WTC11 (cell line): ENCODE results near the gene STRN. TPM values are rescaled to one million over a fixed set of nuclear protein-coding genes. Genes with fewer than 3 reads are reported as not detected.

Experiments
- ATAC-seq: fragments of 200-7000 bp; cut with Tn5 transposase; 2 replicates; pipeline ENCODE4 v1.10.0; 2021; ENCODE audit warnings: mild to moderate bottlenecking, moderate library complexity
- CTCF ChIA-PET: fragments of 300-600 bp; sonication (Branson Sonifier 250); formaldehyde crosslinking; loops from one replicate; lab custom pipeline; 2021; ENCODE audit warnings: antibody characterized with exemption; lab: Charles Lee
- POLR2A ChIA-PET: fragments of 350-600 bp; sonication (Branson Sonifier 250); formaldehyde crosslinking; loops from one replicate; lab custom pipeline; 2021; ENCODE audit warnings: antibody characterized with exemption; lab: Charles Lee
- DNase-seq: peaks from one replicate; pipeline ENCODE4 v3.0.0; 2021; ENCODE audit warnings: low spot score
- H3K27ac Mint-ChIP-seq: 2 replicates; pipeline ENCODE4 v1.8.0; 2021; ENCODE audit warnings: mixed read lengths
- H3K27me3 Mint-ChIP-seq: 2 replicates; pipeline ENCODE4 v1.8.0; 2021; ENCODE audit warnings: low read depth, mild to moderate bottlenecking, moderate library complexity, mixed read lengths
- H3K36me3 Mint-ChIP-seq: 2 replicates; pipeline ENCODE4 v1.8.0; 2021; ENCODE audit warnings: mixed read lengths
- H3K4me1 Mint-ChIP-seq: 2 replicates; pipeline ENCODE4 v1.8.0; 2022; ENCODE audit warnings: mixed read lengths
- H3K4me3 Mint-ChIP-seq: 2 replicates; pipeline ENCODE4 v1.8.0; 2021; ENCODE audit warnings: mild to moderate bottlenecking, moderate library complexity, mixed read lengths
- H3K9me3 Mint-ChIP-seq: 2 replicates; pipeline ENCODE4 v1.8.0; 2021; ENCODE audit warnings: mixed read lengths
- EMX1 ChIP-seq: fragments of 250-450 bp; sonication (Bioruptor Pico); IDR thresholded peaks from 2 replicates; pipeline ENCODE4 v1.8.0; 2021; ENCODE audit warnings: mild to moderate bottlenecking
- JAZF1 ChIP-seq: fragments of 250-450 bp; sonication (Bioruptor Pico); IDR thresholded peaks from 2 replicates; pipeline ENCODE4 v1.9.0; 2021; ENCODE audit warnings: moderate library complexity, mild to moderate bottlenecking, inconsistent platforms
- KAT7 ChIP-seq: sonication (generic); formaldehyde crosslinking; IDR thresholded peaks from 2 replicates; pipeline ENCODE4 v1.8.1; 2023; ENCODE audit warnings: missing genetic modification reagents, mild to moderate bottlenecking, borderline replicate concordance
- MYBL2 ChIP-seq: sonication (generic); formaldehyde crosslinking; IDR thresholded peaks from 2 replicates; pipeline ENCODE4 v1.8.1; 2023; ENCODE audit warnings: mild to moderate bottlenecking, moderate library complexity, missing genetic modification reagents
- RORB ChIP-seq: fragments of 250-450 bp; sonication (Bioruptor Pico); IDR thresholded peaks from 2 replicates; pipeline ENCODE4 v1.9.0; 2021; ENCODE audit warnings: mild to moderate bottlenecking
- total RNA-seq: library from RNA; stranded (reverse); gene quantifications from 3 replicates; pipeline ENCODE4 v1.2.3, GENCODE V29; 2021
- TF ChIP-seq, protein P1 (sequence below): sonication (generic); formaldehyde crosslinking; IDR thresholded peaks from 2 replicates; pipeline ENCODE4 v1.8.0; 2023; ENCODE audit warnings: missing genetic modification reagents, mild to moderate bottlenecking, borderline replicate concordance
- TF ChIP-seq, protein P2 (sequence below): sonication (generic); formaldehyde crosslinking; conservative IDR thresholded peaks from 2 replicates; pipeline ENCODE4 v1.8.1; 2022; ENCODE audit warnings: mild to moderate bottlenecking, missing genetic modification reagents
- TF ChIP-seq, protein P3 (sequence below): sonication (generic); formaldehyde crosslinking; IDR thresholded peaks from 2 replicates; pipeline ENCODE4 v1.8.0; 2023; ENCODE audit warnings: missing genetic modification reagents
- TF ChIP-seq, protein P4 (sequence below): fragments of 250-450 bp; sonication (Bioruptor Pico); IDR thresholded peaks from 2 replicates; pipeline ENCODE4 v1.8.0; 2021; ENCODE audit warnings: mild to moderate bottlenecking
- TF ChIP-seq, protein P5 (sequence below): sonication (generic); formaldehyde crosslinking; IDR thresholded peaks from 2 replicates; pipeline ENCODE4 v1.8.1; 2022; ENCODE audit warnings: missing genetic modification reagents, borderline replicate concordance
- TF ChIP-seq, protein P6 (sequence below): fragments of 250-450 bp; sonication (Bioruptor Pico); IDR thresholded peaks from 2 replicates; pipeline ENCODE4 v1.9.0; 2021; ENCODE audit warnings: moderate library complexity, mild to moderate bottlenecking, inconsistent platforms, borderline replicate concordance
- TF ChIP-seq, protein P7 (sequence below): sonication (generic); formaldehyde crosslinking; IDR thresholded peaks from 2 replicates; pipeline ENCODE4 v1.8.0; 2023; ENCODE audit warnings: mild to moderate bottlenecking, missing genetic modification reagents

The STRN gene
- total RNA-seq, 1 experiment from 2014 or later: 34.7 TPM

DNA sequence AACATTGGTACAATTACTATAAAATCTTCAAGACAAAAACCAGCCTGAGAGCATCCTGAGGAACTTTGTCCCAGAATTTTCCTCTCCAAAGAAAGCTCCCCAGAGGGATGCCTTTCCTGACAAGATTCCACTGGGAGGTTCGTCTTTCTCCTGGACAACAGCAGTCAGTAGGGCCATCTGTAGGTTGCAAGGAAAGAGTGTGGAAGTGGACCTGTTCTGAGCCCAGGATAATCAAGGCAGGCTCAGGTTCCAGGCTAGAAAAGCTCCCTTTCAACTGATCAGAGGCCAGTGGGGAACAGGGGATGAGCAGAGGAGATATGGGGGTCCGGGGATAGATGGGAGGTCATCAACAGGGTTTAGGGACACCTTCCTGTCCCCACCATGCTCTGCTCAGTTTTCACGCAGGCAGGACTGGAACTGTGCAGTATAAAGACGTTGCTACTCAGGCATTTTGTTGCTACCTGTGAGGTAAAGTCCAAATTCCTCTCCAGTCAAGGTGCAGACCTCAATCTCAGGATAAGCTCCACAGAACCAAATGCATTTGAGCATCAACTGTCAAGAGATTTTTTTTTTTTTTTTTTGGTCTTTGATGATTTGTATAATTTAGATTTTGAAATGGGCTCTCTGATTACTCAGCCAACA is 126.2 kb downstream of the STRN start:
- CTCF ChIA-PET: interaction anchor here (0.7 to 2.3 kb wide), 4 partner anchors 19 to 70 kb away, joined by 3 to 11 read pairs (median 4); no protein-coding TSS in a partner anchor
- TF ChIP-seq KAT7 (CRISPR knock-in tag): no peak
- TF ChIP-seq JAZF1 (CRISPR knock-in tag): no peak
- TF ChIP-seq EMX1 (CRISPR knock-in tag): no peak
- TF ChIP-seq, protein P1, sequence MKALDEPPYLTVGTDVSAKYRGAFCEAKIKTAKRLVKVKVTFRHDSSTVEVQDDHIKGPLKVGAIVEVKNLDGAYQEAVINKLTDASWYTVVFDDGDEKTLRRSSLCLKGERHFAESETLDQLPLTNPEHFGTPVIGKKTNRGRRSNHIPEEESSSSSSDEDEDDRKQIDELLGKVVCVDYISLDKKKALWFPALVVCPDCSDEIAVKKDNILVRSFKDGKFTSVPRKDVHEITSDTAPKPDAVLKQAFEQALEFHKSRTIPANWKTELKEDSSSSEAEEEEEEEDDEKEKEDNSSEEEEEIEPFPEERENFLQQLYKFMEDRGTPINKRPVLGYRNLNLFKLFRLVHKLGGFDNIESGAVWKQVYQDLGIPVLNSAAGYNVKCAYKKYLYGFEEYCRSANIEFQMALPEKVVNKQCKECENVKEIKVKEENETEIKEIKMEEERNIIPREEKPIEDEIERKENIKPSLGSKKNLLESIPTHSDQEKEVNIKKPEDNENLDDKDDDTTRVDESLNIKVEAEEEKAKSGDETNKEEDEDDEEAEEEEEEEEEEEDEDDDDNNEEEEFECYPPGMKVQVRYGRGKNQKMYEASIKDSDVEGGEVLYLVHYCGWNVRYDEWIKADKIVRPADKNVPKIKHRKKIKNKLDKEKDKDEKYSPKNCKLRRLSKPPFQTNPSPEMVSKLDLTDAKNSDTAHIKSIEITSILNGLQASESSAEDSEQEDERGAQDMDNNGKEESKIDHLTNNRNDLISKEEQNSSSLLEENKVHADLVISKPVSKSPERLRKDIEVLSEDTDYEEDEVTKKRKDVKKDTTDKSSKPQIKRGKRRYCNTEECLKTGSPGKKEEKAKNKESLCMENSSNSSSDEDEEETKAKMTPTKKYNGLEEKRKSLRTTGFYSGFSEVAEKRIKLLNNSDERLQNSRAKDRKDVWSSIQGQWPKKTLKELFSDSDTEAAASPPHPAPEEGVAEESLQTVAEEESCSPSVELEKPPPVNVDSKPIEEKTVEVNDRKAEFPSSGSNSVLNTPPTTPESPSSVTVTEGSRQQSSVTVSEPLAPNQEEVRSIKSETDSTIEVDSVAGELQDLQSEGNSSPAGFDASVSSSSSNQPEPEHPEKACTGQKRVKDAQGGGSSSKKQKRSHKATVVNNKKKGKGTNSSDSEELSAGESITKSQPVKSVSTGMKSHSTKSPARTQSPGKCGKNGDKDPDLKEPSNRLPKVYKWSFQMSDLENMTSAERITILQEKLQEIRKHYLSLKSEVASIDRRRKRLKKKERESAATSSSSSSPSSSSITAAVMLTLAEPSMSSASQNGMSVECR: no peak
- Mint-ChIP-seq H3K4me3 (no peak overlapping the region), H3K27me3 (no peaks in the 10 kb centered on the region), H3K4me1 (peaks cover 44% of the 10 kb centered on the region), H3K27ac (peak overlapping the region; percentile 66), H3K9me3 (peaks cover 4% of the 10 kb centered on the region), H3K36me3 (no peaks in the 10 kb centered on the region)
- POLR2A ChIA-PET: no interaction called here
- ATAC-seq (peak; percentile 69), DNase-seq (no peak)

DNA sequence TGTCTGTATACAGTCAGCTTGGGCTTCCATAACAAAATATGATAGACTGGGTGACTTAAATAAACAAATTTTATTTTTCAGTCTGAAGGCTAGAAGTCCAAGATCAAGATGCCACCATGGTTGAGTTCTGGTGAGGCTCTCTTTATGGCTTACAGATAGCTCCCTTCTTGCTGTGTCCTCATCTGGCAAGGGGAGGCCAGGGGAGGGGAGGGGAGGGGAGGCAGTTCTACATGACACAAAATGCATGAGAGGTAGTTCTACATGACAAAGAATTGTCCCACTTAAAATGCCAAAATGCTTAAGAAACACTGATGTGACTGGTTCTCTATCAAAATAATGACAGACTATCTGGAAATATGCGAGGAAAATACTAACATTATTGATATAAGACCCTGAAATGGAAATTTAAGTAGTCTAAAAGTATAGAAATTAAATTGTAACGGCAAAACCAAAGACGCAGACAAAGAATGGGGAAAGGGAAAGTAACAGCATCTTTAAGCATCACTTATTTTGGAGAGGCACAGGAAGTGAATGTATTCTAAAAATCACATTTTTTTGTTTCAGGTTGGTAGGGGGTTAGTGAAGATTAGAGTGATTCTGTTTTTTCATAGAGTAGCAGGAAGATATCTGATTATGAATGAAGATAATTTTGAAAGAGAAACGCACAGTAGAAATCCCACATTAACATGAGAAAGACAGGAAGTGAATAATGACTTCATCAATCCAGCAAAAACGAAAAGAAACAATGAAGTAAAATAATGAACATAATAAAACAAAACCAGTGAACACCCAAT is 131.4 kb downstream of the STRN start:
- ATAC-seq (peak; percentile 83), DNase-seq (no peak)
- Mint-ChIP-seq H3K36me3 (peaks cover 18% of the 10 kb centered on the region), H3K27me3 (no peaks in the 10 kb centered on the region), H3K4me3 (0 out of 2 replicates have a peak overlapping the region, but pooled peaks have one; percentile 0), H3K9me3 (peaks cover 22% of the 10 kb centered on the region), H3K27ac (peak overlapping the region; percentile 96), H3K4me1 (peaks cover 37% of the 10 kb centered on the region)
- ChIA-PET POLR2A (no interaction called here), CTCF (interaction anchor here (0.6 to 2.2 kb wide), 4 partner anchors 13 to 229 kb away, joined by 3 to 10 read pairs (median 4); no protein-coding TSS in a partner anchor)
- TF ChIP-seq, protein P2, sequence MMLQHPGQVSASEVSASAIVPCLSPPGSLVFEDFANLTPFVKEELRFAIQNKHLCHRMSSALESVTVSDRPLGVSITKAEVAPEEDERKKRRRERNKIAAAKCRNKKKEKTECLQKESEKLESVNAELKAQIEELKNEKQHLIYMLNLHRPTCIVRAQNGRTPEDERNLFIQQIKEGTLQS (CRISPR knock-in tag): no peak
- TF ChIP-seq, protein P3, sequence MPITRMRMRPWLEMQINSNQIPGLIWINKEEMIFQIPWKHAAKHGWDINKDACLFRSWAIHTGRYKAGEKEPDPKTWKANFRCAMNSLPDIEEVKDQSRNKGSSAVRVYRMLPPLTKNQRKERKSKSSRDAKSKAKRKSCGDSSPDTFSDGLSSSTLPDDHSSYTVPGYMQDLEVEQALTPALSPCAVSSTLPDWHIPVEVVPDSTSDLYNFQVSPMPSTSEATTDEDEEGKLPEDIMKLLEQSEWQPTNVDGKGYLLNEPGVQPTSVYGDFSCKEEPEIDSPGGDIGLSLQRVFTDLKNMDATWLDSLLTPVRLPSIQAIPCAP: no peak

DNA sequence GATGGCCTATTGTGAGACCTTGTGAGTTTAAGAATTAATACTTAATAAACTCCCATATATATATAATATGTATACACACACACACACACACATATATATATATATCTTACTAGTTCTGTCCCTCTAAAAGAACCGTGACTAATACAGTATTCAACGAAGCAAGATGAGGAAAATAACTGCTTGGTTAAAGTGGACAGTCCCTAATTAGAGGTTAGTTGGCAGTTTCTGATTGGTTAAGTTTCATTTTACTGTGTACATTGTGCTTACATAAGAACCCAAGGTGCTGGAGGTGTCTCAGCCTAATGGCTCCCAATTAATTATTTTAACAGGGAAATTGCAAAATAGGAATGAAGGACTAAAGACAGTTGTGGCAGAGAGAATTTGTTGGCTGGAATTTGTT is 132.1 kb downstream of the STRN start:
- no peaks in the 10 kb centered on the region for H3K27me3 Mint-ChIP-seq
- H3K4me3 Mint-ChIP-seq: no peak overlapping the region
- peak overlapping the region; percentile 39; the same call in 1 of the 2 replicates for H3K27ac Mint-ChIP-seq
- CTCF ChIA-PET: interaction anchor here (0.6 to 2.2 kb wide), 3 partner anchors 12 to 228 kb away, joined by 3 to 10 read pairs (median 6); no protein-coding TSS in a partner anchor
- peaks cover 22% of the 10 kb centered on the region for H3K9me3 Mint-ChIP-seq
- peaks cover 18% of the 10 kb centered on the region for H3K36me3 Mint-ChIP-seq
- H3K4me1 Mint-ChIP-seq: peaks cover 34% of the 10 kb centered on the region
- POLR2A ChIA-PET: no interaction called here
- no peak for DNase-seq
- ATAC-seq: no peak
- TF ChIP-seq MYBL2 (no peak), RORB (no peak)
- TF ChIP-seq, protein P4, sequence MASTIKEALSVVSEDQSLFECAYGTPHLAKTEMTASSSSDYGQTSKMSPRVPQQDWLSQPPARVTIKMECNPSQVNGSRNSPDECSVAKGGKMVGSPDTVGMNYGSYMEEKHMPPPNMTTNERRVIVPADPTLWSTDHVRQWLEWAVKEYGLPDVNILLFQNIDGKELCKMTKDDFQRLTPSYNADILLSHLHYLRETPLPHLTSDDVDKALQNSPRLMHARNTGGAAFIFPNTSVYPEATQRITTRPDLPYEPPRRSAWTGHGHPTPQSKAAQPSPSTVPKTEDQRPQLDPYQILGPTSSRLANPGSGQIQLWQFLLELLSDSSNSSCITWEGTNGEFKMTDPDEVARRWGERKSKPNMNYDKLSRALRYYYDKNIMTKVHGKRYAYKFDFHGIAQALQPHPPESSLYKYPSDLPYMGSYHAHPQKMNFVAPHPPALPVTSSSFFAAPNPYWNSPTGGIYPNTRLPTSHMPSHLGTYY (CRISPR knock-in tag): no peak
- TF ChIP-seq, protein P5, sequence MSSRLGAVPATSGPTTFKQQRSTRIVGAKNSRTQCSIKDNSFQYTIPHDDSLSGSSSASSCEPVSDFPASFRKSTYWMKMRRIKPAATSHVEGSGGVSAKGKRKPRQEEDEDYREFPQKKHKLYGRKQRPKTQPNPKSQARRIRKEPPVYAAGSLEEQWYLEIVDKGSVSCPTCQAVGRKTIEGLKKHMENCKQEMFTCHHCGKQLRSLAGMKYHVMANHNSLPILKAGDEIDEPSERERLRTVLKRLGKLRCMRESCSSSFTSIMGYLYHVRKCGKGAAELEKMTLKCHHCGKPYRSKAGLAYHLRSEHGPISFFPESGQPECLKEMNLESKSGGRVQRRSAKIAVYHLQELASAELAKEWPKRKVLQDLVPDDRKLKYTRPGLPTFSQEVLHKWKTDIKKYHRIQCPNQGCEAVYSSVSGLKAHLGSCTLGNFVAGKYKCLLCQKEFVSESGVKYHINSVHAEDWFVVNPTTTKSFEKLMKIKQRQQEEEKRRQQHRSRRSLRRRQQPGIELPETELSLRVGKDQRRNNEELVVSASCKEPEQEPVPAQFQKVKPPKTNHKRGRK (CRISPR knock-in tag): no peak
- TF ChIP-seq, protein P6, sequence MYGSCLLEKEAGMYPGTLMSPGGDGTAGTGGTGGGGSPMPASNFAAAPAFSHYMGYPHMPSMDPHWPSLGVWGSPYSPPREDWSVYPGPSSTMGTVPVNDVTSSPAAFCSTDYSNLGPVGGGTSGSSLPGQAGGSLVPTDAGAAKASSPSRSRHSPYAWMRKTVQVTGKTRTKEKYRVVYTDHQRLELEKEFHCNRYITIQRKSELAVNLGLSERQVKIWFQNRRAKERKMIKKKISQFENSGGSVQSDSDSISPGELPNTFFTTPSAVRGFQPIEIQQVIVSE (CRISPR knock-in tag): no peak
- TF ChIP-seq, protein P7, sequence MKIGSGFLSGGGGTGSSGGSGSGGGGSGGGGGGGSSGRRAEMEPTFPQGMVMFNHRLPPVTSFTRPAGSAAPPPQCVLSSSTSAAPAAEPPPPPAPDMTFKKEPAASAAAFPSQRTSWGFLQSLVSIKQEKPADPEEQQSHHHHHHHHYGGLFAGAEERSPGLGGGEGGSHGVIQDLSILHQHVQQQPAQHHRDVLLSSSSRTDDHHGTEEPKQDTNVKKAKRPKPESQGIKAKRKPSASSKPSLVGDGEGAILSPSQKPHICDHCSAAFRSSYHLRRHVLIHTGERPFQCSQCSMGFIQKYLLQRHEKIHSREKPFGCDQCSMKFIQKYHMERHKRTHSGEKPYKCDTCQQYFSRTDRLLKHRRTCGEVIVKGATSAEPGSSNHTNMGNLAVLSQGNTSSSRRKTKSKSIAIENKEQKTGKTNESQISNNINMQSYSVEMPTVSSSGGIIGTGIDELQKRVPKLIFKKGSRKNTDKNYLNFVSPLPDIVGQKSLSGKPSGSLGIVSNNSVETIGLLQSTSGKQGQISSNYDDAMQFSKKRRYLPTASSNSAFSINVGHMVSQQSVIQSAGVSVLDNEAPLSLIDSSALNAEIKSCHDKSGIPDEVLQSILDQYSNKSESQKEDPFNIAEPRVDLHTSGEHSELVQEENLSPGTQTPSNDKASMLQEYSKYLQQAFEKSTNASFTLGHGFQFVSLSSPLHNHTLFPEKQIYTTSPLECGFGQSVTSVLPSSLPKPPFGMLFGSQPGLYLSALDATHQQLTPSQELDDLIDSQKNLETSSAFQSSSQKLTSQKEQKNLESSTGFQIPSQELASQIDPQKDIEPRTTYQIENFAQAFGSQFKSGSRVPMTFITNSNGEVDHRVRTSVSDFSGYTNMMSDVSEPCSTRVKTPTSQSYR (CRISPR knock-in tag): no peak
